ENCODE data around the gene SNAP47.

DNA sequence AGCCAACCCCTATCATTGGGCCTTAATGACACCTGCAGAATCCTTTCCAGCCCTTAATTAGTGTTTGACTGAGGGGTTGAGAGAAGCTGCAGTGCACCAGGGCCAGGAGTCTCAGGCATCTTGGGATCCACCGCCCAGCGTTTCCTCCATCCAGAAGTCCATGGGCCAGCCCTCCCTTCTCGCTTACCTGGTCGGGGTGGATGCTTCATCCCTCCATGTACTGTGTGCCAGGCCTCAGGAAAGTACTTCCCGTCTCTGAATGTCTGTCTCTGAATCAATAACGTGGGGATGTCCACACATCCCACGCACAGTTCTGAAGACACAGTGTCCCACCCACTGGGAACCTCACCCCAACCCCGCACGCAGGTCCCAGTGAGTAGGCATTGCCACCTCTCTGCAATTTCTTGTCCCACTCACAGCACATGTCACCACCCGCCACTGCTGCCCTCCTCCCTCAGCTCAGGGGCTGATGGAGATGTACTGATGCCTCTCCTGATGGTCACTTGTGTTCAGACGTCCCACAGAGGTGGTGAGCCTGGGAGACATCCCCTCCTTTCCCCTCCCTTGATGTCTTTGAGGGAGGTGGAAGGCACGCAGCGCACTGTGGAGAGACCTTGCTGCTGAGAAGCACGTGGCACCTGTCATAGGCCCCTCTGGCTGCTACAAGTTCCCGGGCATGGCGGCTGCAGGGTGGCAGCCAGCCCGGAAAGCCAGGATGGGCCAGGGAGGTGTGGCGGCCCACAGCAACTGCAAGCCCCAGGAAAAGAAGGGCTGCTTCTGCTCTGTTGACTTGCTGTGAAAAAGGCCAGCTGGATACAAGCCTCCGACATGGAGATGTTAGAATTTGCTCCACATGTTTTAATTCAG, 50.8 kb downstream of the SNAP47 start:
- no peak for TF ChIP-seq POLR2AphosphoS5 (IDR thresholded peaks at IDR 0.05)
- TF ChIP-seq, protein P1, sequence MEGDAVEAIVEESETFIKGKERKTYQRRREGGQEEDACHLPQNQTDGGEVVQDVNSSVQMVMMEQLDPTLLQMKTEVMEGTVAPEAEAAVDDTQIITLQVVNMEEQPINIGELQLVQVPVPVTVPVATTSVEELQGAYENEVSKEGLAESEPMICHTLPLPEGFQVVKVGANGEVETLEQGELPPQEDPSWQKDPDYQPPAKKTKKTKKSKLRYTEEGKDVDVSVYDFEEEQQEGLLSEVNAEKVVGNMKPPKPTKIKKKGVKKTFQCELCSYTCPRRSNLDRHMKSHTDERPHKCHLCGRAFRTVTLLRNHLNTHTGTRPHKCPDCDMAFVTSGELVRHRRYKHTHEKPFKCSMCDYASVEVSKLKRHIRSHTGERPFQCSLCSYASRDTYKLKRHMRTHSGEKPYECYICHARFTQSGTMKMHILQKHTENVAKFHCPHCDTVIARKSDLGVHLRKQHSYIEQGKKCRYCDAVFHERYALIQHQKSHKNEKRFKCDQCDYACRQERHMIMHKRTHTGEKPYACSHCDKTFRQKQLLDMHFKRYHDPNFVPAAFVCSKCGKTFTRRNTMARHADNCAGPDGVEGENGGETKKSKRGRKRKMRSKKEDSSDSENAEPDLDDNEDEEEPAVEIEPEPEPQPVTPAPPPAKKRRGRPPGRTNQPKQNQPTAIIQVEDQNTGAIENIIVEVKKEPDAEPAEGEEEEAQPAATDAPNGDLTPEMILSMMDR (IDR thresholded peaks at IDR 0.05), result no peak
- TF ChIP-seq POLR2A (IDR thresholded peaks at IDR 0.05), result no peak

All from prostate gland (tissue), 2 donors.